Astrocyte of the spinal cord (primary cell): Measurements from ENCODE around the gene GINS1.

Source experiments
- DNase-seq: peaks from one replicate; pipeline ENCODE4 v3.0.0; 2011; ENCODE audit warnings: low read depth, low spot score
- H3K4me3 ChIP-seq: 2 replicates; pipeline ENCODE4 v1.5.1; 2011; ENCODE audit warnings: low read depth, mild to moderate bottlenecking, low read length, moderate library complexity
- in situ Hi-C: cut with HindIII; loops from 2 replicates; pipeline ENCODE4 v1.10.0; 2017; ENCODE audit warnings: low sequenced_read_pairs
- TF ChIP-seq, protein P1 (sequence below): IDR thresholded peaks from 2 replicates; pipeline ENCODE4 v1.5.1; 2012; ENCODE audit warnings: low read depth, mild to moderate bottlenecking, low read length, inconsistent platforms

GINS1 gene

GRCh38 chr20:25459916-25460535, 52.6 kb downstream of the GINS1 start:
- no peak for DNase-seq
- H3K4me3 ChIP-seq: no peak overlapping the region
- TF ChIP-seq, protein P1, sequence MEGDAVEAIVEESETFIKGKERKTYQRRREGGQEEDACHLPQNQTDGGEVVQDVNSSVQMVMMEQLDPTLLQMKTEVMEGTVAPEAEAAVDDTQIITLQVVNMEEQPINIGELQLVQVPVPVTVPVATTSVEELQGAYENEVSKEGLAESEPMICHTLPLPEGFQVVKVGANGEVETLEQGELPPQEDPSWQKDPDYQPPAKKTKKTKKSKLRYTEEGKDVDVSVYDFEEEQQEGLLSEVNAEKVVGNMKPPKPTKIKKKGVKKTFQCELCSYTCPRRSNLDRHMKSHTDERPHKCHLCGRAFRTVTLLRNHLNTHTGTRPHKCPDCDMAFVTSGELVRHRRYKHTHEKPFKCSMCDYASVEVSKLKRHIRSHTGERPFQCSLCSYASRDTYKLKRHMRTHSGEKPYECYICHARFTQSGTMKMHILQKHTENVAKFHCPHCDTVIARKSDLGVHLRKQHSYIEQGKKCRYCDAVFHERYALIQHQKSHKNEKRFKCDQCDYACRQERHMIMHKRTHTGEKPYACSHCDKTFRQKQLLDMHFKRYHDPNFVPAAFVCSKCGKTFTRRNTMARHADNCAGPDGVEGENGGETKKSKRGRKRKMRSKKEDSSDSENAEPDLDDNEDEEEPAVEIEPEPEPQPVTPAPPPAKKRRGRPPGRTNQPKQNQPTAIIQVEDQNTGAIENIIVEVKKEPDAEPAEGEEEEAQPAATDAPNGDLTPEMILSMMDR: no peak
- in situ Hi-C loops: no loop called here

GRCh38 chr20:25460566-25461280, 53.2 kb downstream of the GINS1 start:
- TF ChIP-seq, protein P1: no peak
- in situ Hi-C loops: no loop called here

DNA sequence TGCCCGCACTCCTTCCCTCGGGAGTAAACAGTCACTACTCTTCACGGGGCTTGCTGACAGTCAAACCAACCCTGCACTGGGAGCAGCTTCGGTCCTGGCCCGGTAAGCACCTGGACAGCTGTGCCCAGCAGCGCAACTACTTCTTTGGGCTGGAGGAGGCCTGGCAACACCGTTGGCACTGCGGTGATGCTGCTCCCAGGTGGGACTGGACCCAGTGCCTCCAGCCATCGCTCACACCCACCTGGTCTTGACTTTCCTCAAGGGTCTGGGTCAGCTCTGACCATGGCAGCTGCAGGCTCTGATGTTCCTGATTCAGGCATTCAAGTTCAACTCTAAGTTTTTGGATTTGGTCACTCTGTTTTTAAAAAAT, 53.8 kb downstream of the GINS1 start:
- no peak for DNase-seq
- TF ChIP-seq, protein P1: no peak

More at GRCh38 chr20:25460566-25461280, 53.2 kb downstream of the GINS1 start:
- H3K4me3 ChIP-seq: no peak overlapping the region
- DNase-seq: no peak

DNA sequence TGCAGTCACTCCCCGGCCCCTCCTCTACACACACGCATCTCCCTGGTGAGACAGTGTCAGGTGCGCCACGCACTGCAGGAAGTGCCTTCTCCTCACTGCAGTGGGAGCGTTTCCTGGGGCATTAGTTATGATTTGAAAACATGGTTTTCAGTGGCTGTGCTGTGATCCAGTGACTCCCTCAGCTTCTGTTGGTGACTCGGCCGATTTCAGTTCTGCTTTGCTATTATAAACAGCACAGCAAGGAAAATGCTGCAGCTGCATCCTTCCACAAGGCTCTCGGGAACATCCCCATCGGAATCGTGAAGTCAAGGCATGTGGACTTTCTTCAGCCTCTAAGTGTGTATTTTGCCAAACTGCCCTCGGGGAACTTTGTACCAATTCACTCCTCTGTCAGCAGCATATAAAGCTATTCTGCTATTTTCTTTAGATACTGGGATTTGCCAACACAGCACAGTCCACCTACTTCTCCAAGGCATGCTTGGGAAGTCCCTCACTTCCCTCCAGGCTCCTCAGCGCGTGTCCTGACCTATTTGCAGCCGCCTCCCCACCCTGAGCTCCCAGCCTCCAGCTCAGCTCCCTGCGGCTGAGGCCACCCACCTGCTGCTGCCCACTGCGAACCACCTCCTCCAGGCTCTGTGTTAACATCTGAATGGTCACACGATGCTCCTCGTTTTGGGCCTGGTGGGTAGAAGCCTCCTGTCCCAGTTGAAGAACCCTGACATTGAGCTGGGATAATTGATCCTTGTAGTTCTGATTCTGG, 54.5 kb downstream of the GINS1 start:
- no peak for DNase-seq
- TF ChIP-seq, protein P1: no peak
- no peak overlapping the region for H3K4me3 ChIP-seq
- in situ Hi-C loops: no loop called here

More for the DNA sequence above, 53.8 kb downstream of the GINS1 start:
- no peak overlapping the region for H3K4me3 ChIP-seq
- in situ Hi-C loops: no loop called here

GRCh38 chr20:25464501-25465242, 57.2 kb downstream of the GINS1 start:
- DNase-seq: no peak

More at GRCh38 chr20:25464501-25465242, 57.2 kb downstream of the GINS1 start:
- TF ChIP-seq, protein P1: no peak
- H3K4me3 ChIP-seq: no peak overlapping the region
- in situ Hi-C loops: no loop called here
